OCI-LY7 (cell line): Measurements from ENCODE around the gene CIB4. TPM values are rescaled to one million over a fixed set of nuclear protein-coding genes. Genes with fewer than 3 reads are reported as not detected.

Experiments used
- BruUV-seq: library from RNA; stranded (reverse); fragments of 400-500 nt; replicated peaks from 2 replicates; lab custom pipeline; 2021; lab: Mats Ljungman, UMichigan
- CTCF ChIA-PET: fragments of 300-600 bp; sonication (Branson Sonifier 250); formaldehyde crosslinking; loops from one replicate; lab custom pipeline; 2022; ENCODE audit warnings: antibody characterized with exemption; ENCODE audit not compliant: unreplicated experiment; lab: Charles Lee
- POLR2A ChIA-PET: fragments of 300-600 bp; sonication (Branson Sonifier 250); formaldehyde crosslinking; loops from one replicate; lab custom pipeline; 2022; ENCODE audit warnings: antibody characterized with exemption; lab: Charles Lee
- DNase-seq: peaks from one replicate; pipeline ENCODE4 v3.0.0-alpha.2; 2015; ENCODE audit warnings: low spot score
- H2AFZ ChIP-seq: fragments of 200-600 bp; sonication (generic), shearing (Covaris generic); 2 replicates; pipeline ENCODE4 v1.6.1; 2014; ENCODE audit warnings: mild to moderate bottlenecking, antibody characterized with exemption, low read length, moderate library complexity
- H3K27ac ChIP-seq: fragments of 200-600 bp; sonication (generic); 2 replicates; pipeline ENCODE4 v1.5.1; 2014; ENCODE audit warnings: mixed run types, low read depth, mild to moderate bottlenecking, moderate library complexity, low read length, inconsistent platforms; ENCODE audit not compliant: poor library complexity, severe bottlenecking
- H3K36me3 ChIP-seq: fragments of 200-600 bp; sonication (generic); 2 replicates; pipeline ENCODE4 v1.6.1; 2014; ENCODE audit warnings: mild to moderate bottlenecking, antibody characterized with exemption, low read length, moderate library complexity, mixed read lengths; ENCODE audit not compliant: insufficient read depth
- H3K4me1 ChIP-seq: fragments of 200-600 bp; sonication (generic); 2 replicates; pipeline ENCODE4 v1.5.1; 2014; ENCODE audit warnings: mild to moderate bottlenecking, low read length; ENCODE audit not compliant: insufficient read depth, poor library complexity, severe bottlenecking
- H3K4me2 ChIP-seq: fragments of 200-600 bp; sonication (generic); 2 replicates; pipeline ENCODE4 v1.6.1; 2014; ENCODE audit warnings: mild to moderate bottlenecking, low read length
- H3K4me3 ChIP-seq: fragments of 200-600 bp; sonication (generic); 2 replicates; pipeline ENCODE4 v1.5.1; 2014; ENCODE audit warnings: mild to moderate bottlenecking, low read depth, low read length; ENCODE audit not compliant: poor library complexity, severe bottlenecking
- H3K79me2 ChIP-seq: fragments of 200-600 bp; sonication (generic); 2 replicates; pipeline ENCODE4 v1.6.1; 2016; ENCODE audit warnings: low read depth, mild to moderate bottlenecking, low read length, moderate library complexity, mixed read lengths; ENCODE audit not compliant: insufficient read depth
- H3K9me2 ChIP-seq: fragments of 200-600 bp; sonication (generic); 2 replicates; pipeline ENCODE4 v1.6.1; 2016; ENCODE audit warnings: mild to moderate bottlenecking, low read length, mixed read lengths; ENCODE audit not compliant: insufficient read depth
- H3K9me3 ChIP-seq: fragments of 200-600 bp; sonication (generic); 2 replicates; pipeline ENCODE4 v1.6.1; 2014; ENCODE audit warnings: mild to moderate bottlenecking, mixed run types, low read length, mixed read lengths
- H4K20me1 ChIP-seq: fragments of 200-600 bp; sonication (generic); 2 replicates; pipeline ENCODE4 v1.6.1; 2014; ENCODE audit warnings: mild to moderate bottlenecking, antibody characterized with exemption, low read length, moderate library complexity, mixed read lengths; ENCODE audit not compliant: insufficient read depth
- EZH2phosphoT487 ChIP-seq: fragments of 200-600 bp; sonication (generic); IDR thresholded peaks from 2 replicates; pipeline ENCODE4 v1.6.1; 2018; ENCODE audit warnings: low read depth, borderline replicate concordance, mild to moderate bottlenecking, mixed run types, antibody characterized with exemption, low read length, moderate library complexity, mixed read lengths
- intact Hi-C: fragments of 100-400 bp; cut with micrococcal nuclease; formaldehyde crosslinking; loops from one replicate; pipeline ENCODE4 v1.10.0; 2022; ENCODE audit not compliant: unreplicated experiment
- total RNA-seq, 2 experiments: library from RNA; depleted of rRNA in 1 of 2; stranded (reverse); fragments of >200 nt in 1 of 2; shearing (Covaris generic) in 1 of 2; gene quantifications; 2 replicates each; pipeline ENCODE4 v1.2.3, GENCODE V29; 2014 to 2022
- TF ChIP-seq, protein P1 (sequence below): fragments of 200-600 bp; sonication (generic); conservative IDR thresholded peaks from 2 replicates; pipeline ENCODE4 v1.5.1; 2014; ENCODE audit warnings: mild to moderate bottlenecking, antibody characterized with exemption, low read length, moderate library complexity, mixed read lengths

The CIB4 gene
- total RNA-seq, 2 experiments from 2014 or later: not detected

DNA sequence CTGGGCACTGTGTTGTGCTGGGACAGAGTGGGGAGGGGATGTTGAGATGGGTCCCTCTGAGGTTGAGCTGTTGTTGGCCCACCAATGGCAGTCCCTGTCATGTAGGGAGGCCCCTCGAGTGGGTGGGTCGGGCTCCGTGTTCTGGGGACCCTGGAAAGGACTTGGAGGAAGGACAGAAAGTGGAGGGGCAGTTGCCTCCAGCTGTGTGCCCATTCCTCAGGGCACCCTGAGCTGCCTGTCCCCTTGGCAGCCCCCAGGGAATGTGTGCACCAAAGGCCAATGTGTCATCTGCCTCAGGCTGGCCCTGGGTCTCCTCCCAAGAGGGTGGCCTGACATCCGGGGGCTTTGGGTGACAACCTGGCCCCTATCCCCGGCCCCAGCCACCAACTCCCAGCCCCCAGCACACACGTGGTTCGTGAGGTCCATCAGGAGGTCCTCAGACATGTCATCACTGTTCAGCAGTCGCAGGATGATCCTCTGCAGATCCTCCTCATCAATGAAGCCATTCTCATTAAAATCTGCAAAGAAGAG lies 57.7 kb downstream of the CIB4 start:
- no peak overlapping the region for H3K4me2 ChIP-seq
- DNase-seq: no peak
- no TSS peak for BruUV-seq
- H4K20me1 ChIP-seq: no peaks in the 10 kb centered on the region
- H3K9me2 ChIP-seq: no peaks in the 10 kb centered on the region
- CTCF ChIA-PET: no interaction called here
- no peaks in the 10 kb centered on the region for H3K79me2 ChIP-seq
- no peaks in the 10 kb centered on the region for H3K9me3 ChIP-seq
- intact Hi-C loops: no loop called here
- H3K36me3 ChIP-seq: no peaks in the 10 kb centered on the region
- no peaks in the 10 kb centered on the region for H3K4me1 ChIP-seq
- POLR2A ChIA-PET: no interaction called here
- no peak overlapping the region for H3K4me3 ChIP-seq
- no peak overlapping the region for H3K27ac ChIP-seq
- H2AFZ ChIP-seq: no peak overlapping the region
- no peak for TF ChIP-seq EZH2phosphoT487
- TF ChIP-seq, protein P1, sequence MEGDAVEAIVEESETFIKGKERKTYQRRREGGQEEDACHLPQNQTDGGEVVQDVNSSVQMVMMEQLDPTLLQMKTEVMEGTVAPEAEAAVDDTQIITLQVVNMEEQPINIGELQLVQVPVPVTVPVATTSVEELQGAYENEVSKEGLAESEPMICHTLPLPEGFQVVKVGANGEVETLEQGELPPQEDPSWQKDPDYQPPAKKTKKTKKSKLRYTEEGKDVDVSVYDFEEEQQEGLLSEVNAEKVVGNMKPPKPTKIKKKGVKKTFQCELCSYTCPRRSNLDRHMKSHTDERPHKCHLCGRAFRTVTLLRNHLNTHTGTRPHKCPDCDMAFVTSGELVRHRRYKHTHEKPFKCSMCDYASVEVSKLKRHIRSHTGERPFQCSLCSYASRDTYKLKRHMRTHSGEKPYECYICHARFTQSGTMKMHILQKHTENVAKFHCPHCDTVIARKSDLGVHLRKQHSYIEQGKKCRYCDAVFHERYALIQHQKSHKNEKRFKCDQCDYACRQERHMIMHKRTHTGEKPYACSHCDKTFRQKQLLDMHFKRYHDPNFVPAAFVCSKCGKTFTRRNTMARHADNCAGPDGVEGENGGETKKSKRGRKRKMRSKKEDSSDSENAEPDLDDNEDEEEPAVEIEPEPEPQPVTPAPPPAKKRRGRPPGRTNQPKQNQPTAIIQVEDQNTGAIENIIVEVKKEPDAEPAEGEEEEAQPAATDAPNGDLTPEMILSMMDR: no peak

DNA sequence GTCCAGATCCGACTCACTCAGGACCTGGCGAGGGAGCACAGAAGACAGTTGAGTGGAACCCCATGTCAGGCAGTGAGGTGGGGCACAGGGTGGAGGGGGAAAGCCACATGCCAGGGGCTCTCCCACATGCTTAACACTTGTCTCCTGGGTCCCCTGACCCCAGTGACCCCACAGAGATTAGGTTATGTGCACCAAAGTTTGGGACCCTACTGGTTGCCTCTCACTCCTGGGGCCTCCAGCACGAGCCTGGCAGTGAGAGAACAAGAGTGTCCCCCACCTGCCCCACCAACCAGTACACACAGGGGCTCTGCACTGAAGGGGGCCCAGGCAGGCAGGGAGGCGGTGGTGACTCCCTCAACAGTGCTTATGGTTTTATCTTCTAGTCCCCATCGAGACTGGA lies 58.3 kb downstream of the CIB4 start:
- H4K20me1 ChIP-seq: no peaks in the 10 kb centered on the region
- ChIA-PET POLR2A (no interaction called here), CTCF (no interaction called here)
- H3K9me2 ChIP-seq: no peaks in the 10 kb centered on the region
- H3K4me1 ChIP-seq: no peaks in the 10 kb centered on the region
- no peak overlapping the region for H3K4me2 ChIP-seq
- no peak overlapping the region for H2AFZ ChIP-seq
- H3K4me3 ChIP-seq: no peak overlapping the region
- DNase-seq: no peak
- H3K27ac ChIP-seq: no peak overlapping the region
- intact Hi-C loops: no loop called here
- TF ChIP-seq, protein P1: no peak
- no peak for TF ChIP-seq EZH2phosphoT487
- BruUV-seq: no TSS peak
- H3K9me3 ChIP-seq: no peaks in the 10 kb centered on the region
- H3K79me2 ChIP-seq: no peaks in the 10 kb centered on the region
- H3K36me3 ChIP-seq: no peaks in the 10 kb centered on the region

DNA sequence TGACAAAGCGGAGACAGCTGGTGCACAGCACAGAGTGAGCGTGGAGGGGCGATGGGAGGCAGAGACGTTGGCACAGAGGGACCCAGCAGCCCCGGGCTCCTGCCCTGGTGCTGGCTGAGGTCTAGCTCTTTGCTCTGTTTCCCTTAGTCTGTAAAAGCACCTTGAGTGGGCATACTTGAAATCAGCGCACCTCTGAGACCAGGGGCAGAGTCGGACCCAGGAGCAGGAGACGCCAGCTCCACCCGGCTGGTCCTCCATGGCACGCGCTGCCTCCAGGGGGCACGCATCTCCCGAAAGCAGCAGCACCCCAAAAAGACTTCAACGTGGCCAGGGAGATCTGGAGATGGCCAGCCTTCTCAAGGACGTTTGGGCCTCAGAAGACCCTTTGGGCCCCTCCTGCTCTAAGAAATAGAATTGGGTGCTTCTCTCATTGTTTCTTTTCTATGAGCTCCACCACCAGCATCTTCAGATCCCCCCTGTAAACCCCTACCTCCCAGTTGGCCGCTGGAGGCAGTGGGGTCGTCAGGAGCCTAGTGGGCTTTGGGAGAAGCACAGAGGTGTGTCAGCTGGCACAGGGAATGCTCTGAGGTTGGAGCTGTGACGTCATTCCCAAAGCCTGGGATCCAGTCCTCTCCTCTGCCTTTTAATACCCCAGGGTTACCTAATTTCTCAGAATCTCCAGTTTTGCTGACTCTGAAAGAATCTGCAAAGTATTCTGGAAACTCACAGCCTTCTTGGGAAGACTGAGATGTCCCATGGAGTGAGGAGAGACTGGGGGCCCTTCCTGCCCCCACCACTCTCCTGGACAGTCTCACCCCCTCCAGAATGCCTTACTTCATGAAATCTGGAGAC lies 58.9 kb downstream of the CIB4 start:
- Histone ChIP-seq H3K79me2 (no peaks in the 10 kb centered on the region), H3K4me3 (no peak overlapping the region), H3K27ac (no peak overlapping the region), H4K20me1 (no peaks in the 10 kb centered on the region), H3K9me3 (no peaks in the 10 kb centered on the region), H3K36me3 (no peaks in the 10 kb centered on the region), H3K9me2 (no peaks in the 10 kb centered on the region), H2AFZ (no peak overlapping the region), H3K4me1 (no peaks in the 10 kb centered on the region), H3K4me2 (no peak overlapping the region)
- CTCF ChIA-PET: no interaction called here
- no TSS peak for BruUV-seq
- TF ChIP-seq, protein P1: no peak
- TF ChIP-seq EZH2phosphoT487: no peak
- intact Hi-C loops: no loop called here
- POLR2A ChIA-PET: no interaction called here
- DNase-seq: no peak
